A549 (cell line): ENCODE measurements around the gene MIA2. TPM values are rescaled to one million over a fixed set of nuclear protein-coding genes. Genes with fewer than 3 reads are reported as not detected.

Experiments used
- ATAC-seq, 2 experiments: fragments of 200-7000 bp in 1 of 2; fragments of >200 bp in 1 of 2; cut with Nextera tagmentation in 1 of 2; cut with Tn5 transposase in 1 of 2; 3 replicates each; pipeline versions ENCODE4 v1.8.0 to v1.9.1; 2018 to 2020; ENCODE audit warnings: mild to moderate bottlenecking in 1 of 2, moderate library complexity in 1 of 2
- CTCF ChIA-PET: fragments of 300-600 bp; sonication (Branson Sonifier 250); formaldehyde crosslinking; extraction: SDS; loops from one replicate; lab custom pipeline; 2021; ENCODE audit warnings: antibody characterized with exemption, inconsistent platforms; lab: Yijun Ruan, JAX
- POLR2A ChIA-PET: fragments of 350-600 bp; formaldehyde crosslinking; extraction: SDS; loops from one replicate; lab custom pipeline; 2021; ENCODE audit warnings: antibody characterized with exemption, inconsistent platforms; lab: Yijun Ruan, JAX
- DNase-seq, 2 experiments: peaks; one replicate each; pipeline versions ENCODE4 v3.0.0 to v3.0.0-alpha.2; 2011 to 2016; ENCODE audit warnings: low read depth in 1 of 2, low spot score in 1 of 2
- FAIRE-seq: peaks from 2 replicates; lab custom pipeline; 2011; peaks lifted over from hg19 to GRCh38; lab: Jason Lieb, UNC
- H3K27ac ChIP-seq, 2 experiments: fragments of >200 bp; sonication (Bioruptor Twin); formaldehyde crosslinking; 3 replicates each; pipeline ENCODE4 v1.5.1; 2016 to 2017
- H3K4me1 ChIP-seq: fragments of >200 bp; sonication (Bioruptor Twin); formaldehyde crosslinking; 3 replicates; pipeline ENCODE4 v1.6.1; 2016
- H3K4me2 ChIP-seq: fragments of >200 bp; sonication (Bioruptor Twin); formaldehyde crosslinking; 3 replicates; pipeline ENCODE4 v1.6.1; 2016
- H3K4me3 ChIP-seq: fragments of >200 bp; sonication (Bioruptor Twin); formaldehyde crosslinking; 3 replicates; pipeline ENCODE4 v1.5.1; 2016
- H3K9me3 ChIP-seq: fragments of >200 bp; sonication (Bioruptor Twin); formaldehyde crosslinking; 3 replicates; pipeline ENCODE4 v1.6.1; 2016
- BCL3 ChIP-seq: fragments of >200 bp; sonication (Bioruptor Twin); formaldehyde crosslinking; IDR thresholded peaks from 3 replicates; pipeline ENCODE4 v1.6.1; 2016
- BHLHE40 ChIP-seq: IDR thresholded peaks from 2 replicates; pipeline ENCODE4 v1.6.1; 2012; ENCODE audit warnings: low read depth, low read length, inconsistent platforms
- CBX2 ChIP-seq: fragments of 200-600 bp; sonication (generic); IDR thresholded peaks from 2 replicates; pipeline ENCODE4 v1.6.1; 2016; ENCODE audit warnings: low read depth, mild to moderate bottlenecking, borderline replicate concordance
- CHD4 ChIP-seq: fragments of 200-600 bp; sonication (generic); IDR thresholded peaks from 2 replicates; pipeline ENCODE4 v1.6.1; 2016; ENCODE audit warnings: antibody characterized with exemption, mild to moderate bottlenecking, borderline replicate concordance
- EHF ChIP-seq: fragments of 250-450 bp; sonication (Bioruptor Pico); IDR thresholded peaks from 2 replicates; pipeline ENCODE4 v1.5.0; 2020; ENCODE audit warnings: mild to moderate bottlenecking
- ELK1 ChIP-seq: fragments of 150-350 bp; IDR thresholded peaks from 2 replicates; pipeline ENCODE4 v1.6.1; 2014; ENCODE audit warnings: low read depth, mild to moderate bottlenecking, low read length
- FOSB ChIP-seq: fragments of 250-450 bp; sonication (Bioruptor Pico); IDR thresholded peaks from 2 replicates; pipeline ENCODE4 v1.5.0; 2020; ENCODE audit warnings: mild to moderate bottlenecking, moderate library complexity
- FOXS1 ChIP-seq: fragments of 250-450 bp; sonication (Bioruptor Pico); IDR thresholded peaks from 2 replicates; pipeline ENCODE4 v1.5.0; 2020; ENCODE audit warnings: mild to moderate bottlenecking, moderate library complexity
- HES2 ChIP-seq: fragments of >200 bp; sonication (Bioruptor Twin); formaldehyde crosslinking; IDR thresholded peaks from 2 replicates; pipeline ENCODE4 v1.6.1; 2016
- HOXA7 ChIP-seq: fragments of 250-450 bp; sonication (Bioruptor Pico); IDR thresholded peaks from 2 replicates; pipeline ENCODE4 v1.5.0; 2020; ENCODE audit warnings: mild to moderate bottlenecking, moderate library complexity
- KDM1A ChIP-seq: fragments of 200-600 bp; sonication (generic); IDR thresholded peaks from 2 replicates; pipeline ENCODE4 v1.6.1; 2016; ENCODE audit warnings: low read depth, mild to moderate bottlenecking
- KDM5A ChIP-seq: fragments of 200-600 bp; sonication (generic); IDR thresholded peaks from 2 replicates; pipeline ENCODE4 v1.6.1; 2016; ENCODE audit warnings: antibody characterized with exemption, mild to moderate bottlenecking
- MYC ChIP-seq: IDR thresholded peaks from 2 replicates; pipeline ENCODE4 v1.6.1; 2012; ENCODE audit warnings: mild to moderate bottlenecking, inconsistent platforms, low read length, improper control_type of control experiment, borderline replicate concordance
- NPAS2 ChIP-seq: fragments of 250-450 bp; sonication (Bioruptor Pico); IDR thresholded peaks from 2 replicates; pipeline ENCODE4 v1.8.0; 2022; ENCODE audit warnings: mild to moderate bottlenecking, moderate library complexity, borderline replicate concordance
- PHF8 ChIP-seq: fragments of 200-600 bp; sonication (generic); IDR thresholded peaks from 2 replicates; pipeline ENCODE4 v1.6.1; 2016; ENCODE audit warnings: low read depth, mild to moderate bottlenecking, antibody characterized with exemption, moderate library complexity, borderline replicate concordance
- POLR2A ChIP-seq: IDR thresholded peaks from 2 replicates; pipeline ENCODE4 v1.6.1; 2012; ENCODE audit warnings: mild to moderate bottlenecking, low read length
- RARB ChIP-seq: fragments of 250-450 bp; sonication (Bioruptor Pico); IDR thresholded peaks from 2 replicates; pipeline ENCODE4 v1.8.0; 2021; ENCODE audit warnings: mild to moderate bottlenecking, moderate library complexity
- REST ChIP-seq: fragments of 200-600 bp; sonication (generic); IDR thresholded peaks from 2 replicates; pipeline ENCODE4 v1.6.1; 2016; ENCODE audit warnings: antibody characterized with exemption, mild to moderate bottlenecking, moderate library complexity
- RNF2 ChIP-seq: fragments of 200-600 bp; sonication (generic); IDR thresholded peaks from 2 replicates; pipeline ENCODE4 v1.6.1; 2016; ENCODE audit warnings: low read depth, mild to moderate bottlenecking, antibody characterized with exemption, moderate library complexity, borderline replicate concordance
- TFCP2L1 ChIP-seq: fragments of 250-450 bp; sonication (Bioruptor Pico); IDR thresholded peaks from 2 replicates; pipeline ENCODE4 v1.5.0; 2021; ENCODE audit warnings: mild to moderate bottlenecking
- TP53 ChIP-seq: fragments of 250-450 bp; sonication (Bioruptor Pico); IDR thresholded peaks from 2 replicates; pipeline ENCODE4 v1.5.0; 2021; ENCODE audit warnings: mild to moderate bottlenecking, moderate library complexity
- ZC3H11A ChIP-seq: fragments of 450-650 bp; IDR thresholded peaks from 2 replicates; pipeline ENCODE4 v1.6.1; 2014; ENCODE audit warnings: antibody characterized with exemption, mild to moderate bottlenecking
- WGBS: methylation state at CpG from one replicate; pipeline ENCODE4 v1.1.6; 2017; ENCODE audit errors: missing lambda C conversion rate; 5-methylcytosine and 5-hydroxymethylcytosine counted together
- polyA plus RNA-seq, 4 experiments: library from polyadenylated mRNA; depleted of rRNA in 3 of 4; stranded (reverse); fragments of >200 nt; fragmentation: RNase III in 1 of 4; extraction: RNeasy Plus Mini Kit Qiagen cat#74134 plus additional on column Dnase treatment in 1 of 4; gene quantifications; 2 replicates in 3 of 4; 3 replicates in 1 of 4; pipeline ENCODE4 v1.2.3, GENCODE V29; 2011 to 2017
- TF ChIP-seq, protein P1 (sequence below): fragments of 250-450 bp; sonication (Bioruptor Pico); IDR thresholded peaks from 2 replicates; pipeline ENCODE4 v1.5.0; 2021; ENCODE audit warnings: mild to moderate bottlenecking, moderate library complexity, borderline replicate concordance
- TF ChIP-seq, protein P2 (sequence below): fragments of >200 bp; sonication (Bioruptor Twin); formaldehyde crosslinking; IDR thresholded peaks from 3 replicates; pipeline ENCODE4 v1.5.1; 2016
- TF ChIP-seq, protein P3 (sequence below): IDR thresholded peaks from 2 replicates; pipeline ENCODE4 v1.6.1; 2012

MIA2 gene
- polyA plus RNA-seq, 2 of the 4 experiments (the other 2 are of a cell fraction) = 25.4 to 73.9 TPM

- no peak overlapping the region for H3K4me2 ChIP-seq
- no peak for FAIRE-seq
- H3K4me3 ChIP-seq = no peak overlapping the region
- H3K27ac ChIP-seq = no peak overlapping the region
- H3K4me1 ChIP-seq = peaks cover 6% of the 10 kb centered on the region; the same call in 1 of the 3 replicates
- H3K9me3 ChIP-seq = no peaks in the 10 kb centered on the region; the same call in 2 of the 3 replicates
- TF ChIP-seq, protein P1, sequence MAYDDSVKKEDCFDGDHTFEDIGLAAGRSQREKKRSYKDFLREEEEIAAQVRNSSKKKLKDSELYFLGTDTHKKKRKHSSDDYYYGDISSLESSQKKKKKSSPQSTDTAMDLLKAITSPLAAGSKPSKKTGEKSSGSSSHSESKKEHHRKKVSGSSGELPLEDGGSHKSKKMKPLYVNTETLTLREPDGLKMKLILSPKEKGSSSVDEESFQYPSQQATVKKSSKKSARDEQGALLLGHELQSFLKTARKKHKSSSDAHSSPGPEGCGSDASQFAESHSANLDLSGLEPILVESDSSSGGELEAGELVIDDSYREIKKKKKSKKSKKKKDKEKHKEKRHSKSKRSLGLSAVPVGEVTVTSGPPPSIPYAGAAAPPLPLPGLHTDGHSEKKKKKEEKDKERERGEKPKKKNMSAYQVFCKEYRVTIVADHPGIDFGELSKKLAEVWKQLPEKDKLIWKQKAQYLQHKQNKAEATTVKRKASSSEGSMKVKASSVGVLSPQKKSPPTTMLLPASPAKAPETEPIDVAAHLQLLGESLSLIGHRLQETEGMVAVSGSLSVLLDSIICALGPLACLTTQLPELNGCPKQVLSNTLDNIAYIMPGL (CRISPR knock-in tag) = no peak
- TF ChIP-seq PHF8 = no peak
- no peak for TF ChIP-seq ELK1
- TF ChIP-seq ZC3H11A = no peak
- TF ChIP-seq BCL3 = no peak
- TF ChIP-seq HOXA7 = no peak
- TF ChIP-seq CHD4 = no peak
- TF ChIP-seq KDM5A = no peak
- no peak for TF ChIP-seq FOSB (CRISPR knock-in tag)
- no peak for TF ChIP-seq CBX2
- TF ChIP-seq EHF (CRISPR knock-in tag) = no peak
- TF ChIP-seq BHLHE40 = no peak
- TF ChIP-seq HES2 = no peak
- no peak for TF ChIP-seq RNF2
- TF ChIP-seq NPAS2 (CRISPR knock-in tag) = no peak
- no peak for TF ChIP-seq REST
- no peak for TF ChIP-seq POLR2A
- no peak for TF ChIP-seq MYC
- no peak for TF ChIP-seq FOXS1 (CRISPR knock-in tag)
- no peak for DNase-seq
- ChIA-PET POLR2A (interaction anchor here (1.4 kb wide), 1 partner anchor 319 kb away, joined by 3 read pairs; the partner anchor contains the start of gene SEC23A), CTCF (interaction anchor here (0.6 kb wide), 1 partner anchor 469 kb away, joined by 3 read pairs; no protein-coding TSS in a partner anchor)
- ATAC-seq = no peak
Measured at GRCh38 chr14:39422243-39422642, 188.5 kb downstream of the MIA2 start.

- ChIA-PET POLR2A (no interaction called here), CTCF (interaction anchor here (1.7 kb wide), 1 partner anchor 193 kb away, joined by 4 read pairs; no protein-coding TSS in a partner anchor)
- Histone ChIP-seq H3K4me1 (peaks cover 6% of the 10 kb centered on the region; the same call in 1 of the 3 replicates), H3K4me2 (no peak overlapping the region), H3K4me3 (no peak overlapping the region), H3K27ac (no peak overlapping the region), H3K9me3 (no peaks in the 10 kb centered on the region)
- WGBS = 86% methylated on average over 3 of the region's 3 CpGs
- DNase-seq = no peak
- ATAC-seq = no peak
- FAIRE-seq = no peak
- no peak for TF ChIP-seq RARB (CRISPR knock-in tag)
- TF ChIP-seq, protein P1 (CRISPR knock-in tag) = no peak
- TF ChIP-seq TFCP2L1 (CRISPR knock-in tag) = no peak
- no peak for TF ChIP-seq CBX2
- TF ChIP-seq BHLHE40 = no peak
- no peak for TF ChIP-seq POLR2A
- TF ChIP-seq TP53 (CRISPR knock-in tag) = no peak
- TF ChIP-seq, protein P2, sequence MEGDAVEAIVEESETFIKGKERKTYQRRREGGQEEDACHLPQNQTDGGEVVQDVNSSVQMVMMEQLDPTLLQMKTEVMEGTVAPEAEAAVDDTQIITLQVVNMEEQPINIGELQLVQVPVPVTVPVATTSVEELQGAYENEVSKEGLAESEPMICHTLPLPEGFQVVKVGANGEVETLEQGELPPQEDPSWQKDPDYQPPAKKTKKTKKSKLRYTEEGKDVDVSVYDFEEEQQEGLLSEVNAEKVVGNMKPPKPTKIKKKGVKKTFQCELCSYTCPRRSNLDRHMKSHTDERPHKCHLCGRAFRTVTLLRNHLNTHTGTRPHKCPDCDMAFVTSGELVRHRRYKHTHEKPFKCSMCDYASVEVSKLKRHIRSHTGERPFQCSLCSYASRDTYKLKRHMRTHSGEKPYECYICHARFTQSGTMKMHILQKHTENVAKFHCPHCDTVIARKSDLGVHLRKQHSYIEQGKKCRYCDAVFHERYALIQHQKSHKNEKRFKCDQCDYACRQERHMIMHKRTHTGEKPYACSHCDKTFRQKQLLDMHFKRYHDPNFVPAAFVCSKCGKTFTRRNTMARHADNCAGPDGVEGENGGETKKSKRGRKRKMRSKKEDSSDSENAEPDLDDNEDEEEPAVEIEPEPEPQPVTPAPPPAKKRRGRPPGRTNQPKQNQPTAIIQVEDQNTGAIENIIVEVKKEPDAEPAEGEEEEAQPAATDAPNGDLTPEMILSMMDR = no peak
- no peak for TF ChIP-seq KDM1A
- TF ChIP-seq, protein P3, sequence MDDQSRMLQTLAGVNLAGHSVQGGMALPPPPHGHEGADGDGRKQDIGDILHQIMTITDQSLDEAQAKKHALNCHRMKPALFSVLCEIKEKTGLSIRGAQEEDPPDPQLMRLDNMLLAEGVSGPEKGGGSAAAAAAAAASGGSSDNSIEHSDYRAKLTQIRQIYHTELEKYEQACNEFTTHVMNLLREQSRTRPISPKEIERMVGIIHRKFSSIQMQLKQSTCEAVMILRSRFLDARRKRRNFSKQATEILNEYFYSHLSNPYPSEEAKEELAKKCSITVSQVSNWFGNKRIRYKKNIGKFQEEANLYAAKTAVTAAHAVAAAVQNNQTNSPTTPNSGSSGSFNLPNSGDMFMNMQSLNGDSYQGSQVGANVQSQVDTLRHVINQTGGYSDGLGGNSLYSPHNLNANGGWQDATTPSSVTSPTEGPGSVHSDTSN = no peak
Measured at GRCh38 chr14:39423793-39424192, 190.1 kb downstream of the MIA2 start.
